Stimulated activated CD8-positive, alpha-beta memory T cell treated with anti-CD3 and anti-CD28 coated beads, Interleukin-12 subunit alpha, Interleukin-12 subunit beta, amount 100 ng/mL, for 1 hour (primary cell): ENCODE data around the gene GLRA1.
A peak's percentile ranks its signal among the peaks of the same experiment; 100 is the strongest.
"Not testable (repeated sequence)": the region's sequence is repeated elsewhere in the genome, so short reads cannot be mapped to it uniquely, and the experiment has no call there.

Source experiments
- DNase-seq: peaks from one replicate; pipeline ENCODE4 v3.0.0-alpha.2; 2020; ENCODE audit warnings: low read depth

Gene GLRA1

DNA sequence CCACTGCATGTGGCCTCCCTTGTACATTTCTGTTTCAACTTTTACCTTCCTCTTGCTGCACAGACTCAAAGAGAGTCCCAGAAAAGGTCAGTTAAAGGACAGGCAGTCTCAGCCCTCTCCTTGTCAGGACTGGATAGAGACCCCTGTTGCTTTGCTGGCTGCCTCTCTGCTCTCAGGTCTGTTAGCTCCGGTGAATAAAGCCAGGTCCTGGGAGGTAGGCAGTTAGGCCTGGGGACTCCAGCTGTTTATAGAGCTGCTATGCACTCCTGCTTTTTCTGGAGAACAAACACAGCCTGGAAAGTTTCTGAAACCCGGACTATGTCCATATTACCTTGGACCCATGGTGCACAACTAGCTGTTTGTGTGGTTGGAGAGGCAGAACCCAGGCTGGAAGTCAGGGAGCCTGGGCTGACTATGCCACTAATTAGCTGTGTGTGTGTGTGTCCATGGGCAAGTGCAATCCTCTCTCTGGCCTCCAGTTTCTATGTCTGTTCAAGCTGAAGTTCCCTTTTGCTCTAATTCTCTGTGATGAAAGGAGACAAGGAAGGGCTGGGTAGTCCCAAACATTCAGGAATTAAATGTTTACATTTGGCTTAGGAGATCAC lies 42.9 kb downstream of the GLRA1 start:
- no peak for DNase-seq

DNA sequence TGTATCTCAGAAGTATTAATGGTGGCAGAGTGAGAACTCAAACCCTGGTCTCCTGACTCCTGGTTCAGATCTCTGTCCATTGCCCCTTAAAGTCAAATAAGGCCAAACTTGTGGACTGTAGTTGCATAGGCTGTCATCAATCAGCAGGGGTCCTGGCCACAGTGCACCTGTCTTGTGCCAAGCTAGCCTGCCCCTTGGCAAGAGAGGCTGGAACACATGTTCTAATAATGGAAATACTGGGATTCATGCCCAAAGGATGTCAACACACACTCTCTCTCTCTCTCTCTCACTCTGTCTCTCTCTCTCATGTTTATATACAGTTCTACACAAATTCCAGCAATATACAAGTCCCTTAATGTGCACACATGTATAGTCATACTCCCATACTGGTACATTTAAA lies 44.3 kb downstream of the GLRA1 start:
- DNase-seq = no peak

DNA sequence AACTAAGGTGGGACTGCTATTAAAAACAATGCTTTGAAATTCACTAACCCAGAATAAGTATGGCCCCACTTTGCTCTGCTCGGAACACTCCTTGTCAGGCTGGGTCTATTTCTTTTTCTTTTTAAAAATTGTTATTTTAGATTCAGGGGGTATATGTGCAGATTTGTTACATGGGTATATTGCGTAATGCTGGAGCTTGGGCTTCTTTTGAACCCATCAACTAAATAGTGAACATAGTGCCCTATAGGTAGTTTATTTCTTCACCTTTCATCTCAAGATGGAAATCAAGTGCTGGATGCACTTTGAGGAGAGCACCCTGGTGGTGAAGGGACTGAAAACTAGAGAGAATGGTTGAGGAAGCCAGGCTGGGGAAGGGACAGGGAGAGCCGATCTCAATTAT lies 51.0 kb downstream of the GLRA1 start:
- DNase-seq = no peak

DNA sequence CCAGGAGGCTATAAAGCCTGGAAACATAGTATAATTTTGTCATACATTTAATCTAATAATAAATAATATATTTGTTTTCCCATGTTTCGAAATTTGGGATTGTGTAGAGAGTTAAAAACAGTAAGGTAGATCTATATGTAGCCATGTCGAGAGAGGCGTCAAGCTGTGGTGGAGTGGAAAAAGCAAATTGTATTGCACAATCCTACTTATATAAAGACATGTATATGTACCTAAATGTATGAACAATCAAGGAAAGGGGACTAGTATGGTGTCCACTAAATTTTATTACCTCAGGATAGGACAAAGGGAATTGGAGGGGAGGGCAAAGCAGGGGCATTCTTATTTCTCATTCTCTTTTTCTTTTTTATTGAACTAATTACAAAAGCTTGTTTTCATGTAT lies 52.0 kb downstream of the GLRA1 start:
- DNase-seq = no peak

DNA sequence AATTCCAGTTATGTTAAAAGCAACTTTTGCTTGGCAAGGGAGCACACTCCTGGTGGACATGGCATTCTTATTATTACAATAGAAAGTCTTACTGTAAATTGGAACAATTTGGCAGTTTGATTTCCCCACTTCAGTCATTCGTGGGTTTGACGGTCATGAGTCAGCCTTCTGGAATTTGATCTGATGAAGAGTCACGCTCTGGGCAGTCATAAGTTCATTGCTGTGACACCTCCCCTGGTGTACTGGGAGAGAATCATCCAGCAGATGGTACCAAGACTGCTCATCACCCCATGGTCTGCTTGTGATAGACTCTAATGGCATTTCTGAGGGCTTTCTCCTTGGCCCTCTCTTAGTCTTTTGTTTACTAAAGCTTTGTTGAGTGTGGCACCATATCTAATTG lies 53.8 kb downstream of the GLRA1 start:
- DNase-seq = no peak

DNA sequence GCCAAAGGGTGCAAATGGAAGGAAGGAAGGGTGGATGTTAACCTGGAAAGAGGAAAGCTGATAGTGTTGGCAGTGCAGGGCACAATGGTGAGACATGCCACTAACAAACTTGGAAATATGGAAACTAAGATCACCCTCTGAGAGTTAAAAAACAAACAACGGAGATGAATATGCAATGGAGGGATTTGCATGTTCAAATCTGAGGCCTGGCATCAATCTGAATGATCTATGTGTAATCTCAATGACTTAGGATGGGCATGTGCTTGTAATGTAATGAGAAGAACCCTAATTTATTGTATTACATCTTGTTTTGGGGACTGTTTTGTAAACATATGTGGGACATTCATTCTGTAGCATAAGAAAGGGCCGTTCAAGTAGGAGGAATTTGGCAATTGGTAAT lies 54.4 kb downstream of the GLRA1 start:
- no peak for DNase-seq

DNA sequence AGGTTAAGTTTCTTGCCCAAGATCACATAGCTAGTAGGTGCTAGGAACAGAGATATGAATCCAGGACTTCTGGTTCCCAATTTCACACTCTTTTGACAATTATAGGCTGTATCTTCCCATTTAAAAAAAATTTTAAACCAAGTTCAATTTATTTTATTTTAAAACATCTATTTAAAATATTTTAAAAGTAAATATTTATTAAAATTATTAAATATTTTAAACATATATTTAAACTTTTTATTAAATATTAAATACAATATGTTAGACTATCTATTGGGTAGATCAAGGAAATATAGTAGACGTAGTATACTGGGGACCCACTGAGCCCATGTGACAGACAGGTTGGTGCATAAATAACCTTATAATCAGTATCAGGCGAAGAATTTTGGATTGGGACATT lies 54.8 kb downstream of the GLRA1 start:
- no peak for DNase-seq

DNA sequence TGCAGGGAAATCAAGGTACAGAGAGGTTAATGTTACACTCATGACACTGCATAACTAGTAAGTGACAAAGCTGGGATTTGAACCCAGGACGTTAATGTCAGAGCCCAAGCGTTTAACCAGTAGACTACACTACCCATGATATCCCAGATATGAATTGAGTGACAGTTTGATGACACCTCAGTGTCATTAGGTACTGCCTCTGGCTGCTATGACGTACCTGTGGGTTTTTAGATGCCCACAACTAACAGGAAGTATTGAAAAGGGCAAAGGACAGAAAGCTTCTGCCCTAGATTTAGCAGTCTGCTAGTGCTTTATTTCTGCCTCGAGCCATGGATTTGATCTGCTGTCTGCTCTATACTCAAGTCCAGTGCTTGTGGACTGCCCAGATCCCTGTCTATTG lies 56.2 kb downstream of the GLRA1 start:
- DNase-seq = no peak

DNA sequence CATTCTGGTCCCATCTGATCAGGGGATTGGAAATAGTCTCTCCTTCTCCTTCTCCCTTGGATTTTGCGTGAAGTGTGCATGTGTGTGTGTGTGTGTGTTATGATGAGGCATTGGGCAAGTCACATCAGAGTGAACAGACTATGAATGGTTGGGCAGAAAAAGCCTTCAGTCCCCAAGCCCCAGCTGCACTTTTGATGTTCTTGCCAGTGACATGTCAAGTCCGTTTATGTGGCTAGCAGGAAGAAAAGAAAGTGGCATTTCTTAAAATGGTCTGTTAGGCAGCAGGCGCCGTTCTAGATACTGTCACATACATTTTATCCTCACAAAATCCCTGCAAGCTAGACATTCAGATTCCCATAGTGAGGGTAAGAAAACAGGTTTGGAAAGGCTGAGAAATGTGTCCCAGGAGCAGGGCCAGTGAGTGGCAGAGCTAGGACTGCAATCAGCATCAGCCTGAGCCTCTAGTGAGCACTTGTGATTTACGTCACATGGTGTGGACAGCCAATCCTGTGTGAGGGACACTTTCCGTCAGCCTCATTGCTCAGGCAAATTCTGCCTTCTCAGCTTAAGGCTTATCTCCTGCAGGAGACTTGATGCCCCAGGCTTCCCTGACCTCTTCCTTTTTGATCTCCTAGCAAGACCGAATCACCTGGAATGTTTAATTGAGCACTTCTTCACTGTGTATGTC lies 60.4 kb downstream of the GLRA1 start:
- no peak for DNase-seq

DNA sequence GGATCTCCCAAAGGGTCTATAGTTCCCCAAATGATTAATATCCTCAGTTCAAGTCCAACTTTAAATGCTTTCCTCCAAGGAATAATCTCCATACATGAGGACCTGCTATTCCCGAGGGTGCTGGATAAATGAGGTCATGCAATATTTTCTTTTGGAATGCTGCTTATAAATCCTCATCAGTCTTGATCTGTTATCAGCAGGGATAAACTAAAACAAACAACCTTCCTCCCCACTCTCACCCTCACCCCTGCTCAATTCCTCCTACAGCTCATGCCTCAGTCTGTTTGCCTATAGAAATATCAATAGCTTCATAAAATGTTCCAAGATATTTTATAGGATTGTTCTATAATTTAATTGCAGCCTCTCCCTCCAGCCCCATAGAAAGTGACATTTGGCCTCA lies 61.1 kb downstream of the GLRA1 start:
- no peak for DNase-seq

DNA sequence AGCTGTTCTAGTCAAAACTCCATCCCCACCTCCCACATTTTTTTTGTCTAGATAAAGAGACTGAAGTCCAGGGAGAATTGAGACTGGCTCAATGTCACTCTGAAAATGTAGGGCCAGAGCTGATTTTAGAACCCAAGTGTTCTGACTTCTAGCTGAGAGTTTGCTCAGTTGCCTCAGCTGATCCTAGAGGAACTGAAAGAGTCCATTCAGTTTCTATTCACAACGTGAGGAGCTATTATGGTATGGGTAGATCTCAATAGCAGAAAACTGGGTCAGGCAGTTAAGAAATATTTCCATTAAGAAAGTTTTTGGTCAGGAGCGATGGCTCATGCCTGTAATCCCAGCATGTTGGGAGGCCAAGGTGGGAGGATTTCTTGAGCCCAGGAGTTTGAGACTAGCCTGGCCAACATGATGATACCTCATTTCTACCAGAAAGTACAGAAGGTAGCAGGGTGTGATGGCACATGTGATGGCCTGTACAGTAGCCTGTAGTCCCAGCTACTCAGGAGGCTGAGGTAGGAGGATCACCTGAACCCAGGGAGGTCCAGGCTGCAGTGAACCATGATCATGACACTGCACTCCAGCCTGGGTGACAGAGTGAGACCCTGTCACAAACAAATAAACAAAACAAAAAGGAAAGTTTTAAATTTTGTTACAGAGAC lies 61.7 kb downstream of the GLRA1 start:
- no peak for DNase-seq

DNA sequence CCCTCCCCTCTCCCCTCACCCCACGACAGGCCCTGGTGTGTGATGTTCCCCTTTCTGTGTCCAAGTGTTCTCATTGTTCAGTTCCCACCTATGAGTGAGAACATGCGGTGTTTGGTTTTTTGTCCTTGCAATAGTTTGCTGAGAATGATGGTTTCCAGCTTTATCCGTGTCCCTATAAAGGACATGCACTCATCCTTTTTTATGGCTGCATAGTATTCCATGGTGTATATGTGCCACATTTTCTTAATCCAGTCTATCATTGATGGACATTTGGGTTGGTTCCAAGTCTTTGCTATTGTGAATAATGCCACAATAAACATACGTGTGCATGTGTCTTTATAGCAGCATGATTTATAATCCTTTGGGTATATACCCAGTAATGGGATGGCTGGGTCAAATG lies 63.8 kb downstream of the GLRA1 start:
- DNase-seq = not testable (repeated sequence)

DNA sequence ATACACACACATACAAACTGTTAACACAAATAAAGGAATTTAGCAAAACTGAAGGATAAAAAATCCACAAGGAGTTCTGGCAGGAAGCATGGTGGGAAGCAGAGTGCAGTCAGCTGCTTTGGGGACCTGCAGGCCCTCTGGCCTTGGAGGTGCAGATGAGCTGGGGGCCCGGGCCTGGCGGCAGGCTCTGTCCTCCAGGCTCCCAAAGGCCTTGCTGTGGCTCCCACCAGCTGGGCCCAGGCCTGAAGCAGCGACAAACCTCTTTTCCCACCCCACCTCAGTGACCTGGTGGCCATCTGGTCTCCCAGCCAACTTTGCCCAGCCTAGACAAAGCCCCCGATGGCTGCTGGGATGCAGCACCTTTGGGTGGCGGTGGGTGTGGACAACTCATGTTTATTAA lies 67.8 kb downstream of the GLRA1 start:
- no peak for DNase-seq

DNA sequence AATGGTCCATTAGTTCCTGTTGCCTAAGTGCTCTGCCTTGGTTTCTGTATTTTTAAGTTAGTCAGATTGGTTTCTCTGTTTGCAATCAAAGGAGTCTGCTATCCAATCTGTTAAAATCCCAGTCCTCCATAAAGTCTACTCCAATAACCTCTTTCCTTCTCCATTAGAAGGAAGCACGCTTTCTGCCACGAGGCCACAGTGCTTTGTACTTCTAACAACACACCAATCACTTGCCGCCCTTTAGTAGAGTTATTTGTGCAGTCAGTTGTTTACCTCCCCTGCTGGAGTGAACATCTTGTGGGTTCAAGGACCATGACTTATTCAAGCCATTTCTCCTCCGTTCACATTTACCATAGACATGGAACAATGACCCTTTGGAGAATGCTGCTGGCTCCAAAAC lies 69.0 kb downstream of the GLRA1 start:
- DNase-seq = no peak

DNA sequence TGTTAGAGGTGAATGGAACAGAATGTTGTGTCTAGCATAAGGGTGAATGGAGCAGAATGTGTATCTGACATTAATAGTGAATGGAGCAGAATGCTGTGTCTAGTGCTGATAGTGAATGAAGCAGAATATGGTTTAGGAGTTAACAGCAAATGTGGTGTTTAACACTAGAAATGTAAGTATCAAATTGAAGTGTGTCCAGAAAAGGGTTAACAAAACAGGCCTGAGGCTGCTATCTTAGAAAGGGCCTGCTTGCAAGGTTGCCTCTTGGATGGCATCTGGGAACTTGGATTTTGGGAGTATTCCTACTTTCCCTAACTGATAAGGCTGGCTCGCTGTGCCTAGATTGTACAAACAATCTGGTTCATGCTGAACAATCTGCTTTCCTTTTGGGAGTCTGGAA lies 76.8 kb downstream of the GLRA1 start:
- no peak for DNase-seq

DNA sequence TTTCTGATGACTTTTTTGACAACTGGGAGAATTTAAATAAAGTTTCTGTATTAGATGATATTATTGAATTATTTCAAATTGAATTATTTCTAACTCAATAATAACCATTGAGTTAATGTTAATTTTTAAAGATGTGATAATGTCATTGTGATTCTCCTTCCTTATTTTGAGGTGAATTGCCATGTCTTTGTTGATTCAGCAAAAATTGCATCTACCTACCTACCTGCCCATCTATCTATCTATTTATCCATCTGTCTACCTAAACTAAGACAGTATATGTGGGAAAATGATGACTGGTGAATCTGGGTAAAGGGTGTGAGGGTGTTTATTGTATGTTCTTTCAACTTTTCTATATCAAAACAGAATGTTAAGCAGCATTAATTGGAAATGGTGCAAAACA lies 77.9 kb downstream of the GLRA1 start:
- DNase-seq = no peak

DNA sequence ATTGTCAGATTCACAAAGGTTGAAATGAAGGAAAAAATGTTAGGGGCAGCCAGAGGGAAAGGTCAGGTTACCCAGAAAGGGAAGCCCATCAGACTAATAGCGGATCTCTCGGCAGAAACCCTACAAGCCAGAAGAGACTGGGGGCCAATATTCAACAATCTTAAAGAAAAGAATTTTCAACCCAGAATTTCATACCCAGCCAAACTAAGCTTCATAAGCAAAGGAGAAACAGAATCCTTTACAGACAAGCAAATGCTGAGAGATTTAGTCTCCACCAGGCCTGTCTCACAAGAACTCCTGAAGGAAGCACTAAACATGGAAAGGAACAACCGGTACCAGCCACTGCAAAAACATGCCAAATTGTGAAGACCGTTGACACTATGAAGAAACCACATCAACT lies 91.8 kb downstream of the GLRA1 start:
- DNase-seq = not testable (repeated sequence)

DNA sequence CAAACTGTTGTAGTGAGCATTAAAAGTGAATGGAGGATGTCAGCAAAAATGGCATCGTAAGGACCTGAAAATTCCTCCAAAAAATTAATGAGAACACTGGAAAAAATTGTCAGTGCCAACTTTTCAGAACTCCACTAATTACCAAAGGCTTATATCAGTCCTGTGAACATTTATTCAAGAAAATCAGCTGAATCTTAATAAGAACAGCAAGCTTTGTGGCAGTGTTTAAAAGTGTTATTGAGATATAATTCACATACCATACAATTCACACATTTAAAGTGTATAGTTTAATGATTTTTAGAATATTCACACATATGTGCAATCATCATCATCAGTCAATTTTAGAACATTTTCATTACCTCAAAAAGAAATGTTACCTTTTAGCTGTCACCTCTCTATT lies 95.3 kb downstream of the GLRA1 start:
- DNase-seq = no peak

DNA sequence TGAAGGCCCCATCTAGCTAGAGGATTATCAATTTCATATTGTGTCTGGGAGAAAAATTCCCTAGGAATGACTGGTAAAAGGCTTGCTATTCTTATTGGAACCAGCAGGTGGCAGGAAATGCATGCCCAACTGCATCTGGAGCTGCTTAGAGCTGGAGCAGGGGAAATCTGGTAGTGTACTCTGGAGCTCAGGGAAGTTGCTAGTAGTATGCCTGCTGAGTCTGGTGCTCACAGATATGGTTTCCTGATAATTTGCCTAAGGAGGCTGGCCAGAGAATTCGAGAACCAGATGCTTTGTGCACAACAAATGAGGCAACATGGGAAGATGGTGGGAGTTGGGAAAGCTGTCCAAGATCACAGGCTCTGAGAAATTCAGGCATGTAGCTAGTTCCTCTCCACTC lies 99.2 kb downstream of the GLRA1 start:
- peak; percentile 12 for DNase-seq

DNA sequence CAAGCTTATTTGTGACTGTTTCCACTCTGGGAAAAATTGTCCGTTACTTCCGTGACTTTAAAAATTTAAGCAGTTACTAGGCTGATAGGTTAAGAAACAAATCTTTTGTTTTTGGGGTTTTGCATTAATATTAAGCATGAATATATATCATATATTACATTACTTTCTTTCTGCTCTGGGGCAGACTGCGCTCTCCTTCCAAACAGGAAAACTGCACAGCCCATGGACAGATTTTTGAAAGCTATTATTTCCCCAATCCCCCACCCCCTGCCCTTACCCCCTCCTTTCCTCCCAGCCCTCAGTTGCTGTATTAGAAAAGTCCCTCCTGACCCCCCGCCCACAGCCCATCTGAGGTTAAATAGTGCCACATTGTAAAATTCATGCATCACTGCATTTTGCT lies 102.5 kb downstream of the GLRA1 start:
- DNase-seq = no peak

DNA sequence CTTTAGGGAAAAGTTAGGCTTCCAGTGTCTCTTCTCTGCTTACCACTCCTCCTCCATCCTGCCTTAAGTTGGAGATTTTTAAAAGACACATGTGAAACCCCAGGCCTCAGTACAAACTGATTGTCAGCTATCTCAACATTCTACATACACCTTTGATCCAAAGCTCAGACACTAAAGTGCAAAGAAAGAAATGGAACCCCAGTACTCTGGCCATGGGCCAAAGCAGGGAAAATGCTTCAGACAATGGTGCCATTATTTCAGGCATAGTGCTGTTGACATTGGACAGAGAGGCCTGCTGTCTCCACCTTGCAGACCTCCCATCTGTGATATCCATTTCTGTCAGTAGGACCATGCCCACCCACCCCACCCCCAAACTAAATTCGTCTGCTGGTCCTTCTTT lies 103.7 kb downstream of the GLRA1 start:
- no peak for DNase-seq

DNA sequence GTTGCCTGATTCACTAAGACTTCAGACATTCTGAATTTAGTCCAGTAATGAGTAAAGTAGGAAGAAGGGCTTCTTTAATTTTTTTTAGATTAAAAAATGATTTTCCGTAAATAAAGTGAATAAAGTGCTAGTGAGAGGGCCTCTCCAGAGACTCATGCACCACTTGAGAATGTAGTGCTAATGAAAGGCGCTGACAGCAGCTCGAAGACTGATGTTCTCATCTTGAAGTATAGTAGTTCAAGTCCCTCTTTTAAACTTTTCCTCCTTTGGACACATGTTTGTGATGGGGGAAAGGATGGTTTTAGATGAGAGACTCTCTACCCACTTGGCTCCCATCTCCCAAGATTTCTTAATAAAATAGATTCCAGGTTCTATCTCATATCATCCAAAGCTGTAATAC lies 104.4 kb downstream of the GLRA1 start:
- no peak for DNase-seq

DNA sequence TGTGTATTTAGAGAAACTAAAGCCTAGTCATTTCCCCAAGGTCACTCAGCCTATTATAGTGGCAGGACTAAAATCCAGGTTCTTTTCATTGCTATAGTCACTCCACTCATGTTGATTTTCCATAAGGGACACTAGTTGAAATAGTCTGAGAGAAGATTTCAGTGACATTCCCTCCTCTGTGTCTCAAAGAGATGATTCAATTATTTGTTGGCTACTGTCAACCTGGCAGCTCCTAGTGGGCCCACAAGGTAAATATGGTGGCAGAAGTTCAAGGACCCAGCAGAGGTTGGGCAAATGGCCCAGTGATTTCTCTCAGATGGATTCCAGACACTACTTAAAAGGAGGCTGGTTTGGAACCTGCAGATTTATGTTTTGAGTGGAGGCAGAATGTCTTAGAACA lies 104.8 kb downstream of the GLRA1 start:
- DNase-seq = no peak

DNA sequence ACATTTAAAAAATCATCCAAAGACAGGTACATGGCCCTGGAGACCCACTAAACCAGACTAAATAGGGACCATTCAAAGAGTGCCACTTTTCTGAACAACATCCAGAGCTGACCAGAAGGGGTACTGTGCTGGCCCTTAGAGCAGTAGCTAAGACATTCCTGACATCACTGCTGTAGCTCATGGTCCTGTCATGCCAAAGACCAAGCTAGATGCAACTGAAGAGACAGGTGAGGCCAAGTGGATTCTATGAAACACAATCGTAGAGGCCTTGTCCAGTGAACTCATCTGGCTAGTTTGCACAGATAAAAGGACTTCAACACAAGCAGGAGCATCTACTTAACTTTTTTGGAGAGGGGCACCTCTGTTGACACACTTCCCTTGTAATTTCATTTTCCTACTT lies 109.6 kb downstream of the GLRA1 start:
- no peak for DNase-seq
